ENCODE measurements around the gene NUP58. TPM values are rescaled to one million over a fixed set of nuclear protein-coding genes. Genes with fewer than 3 reads are reported as not detected.
A peak's percentile ranks its signal among the peaks of the same experiment; 100 is the strongest.

The NUP58 gene
- total and polyA plus RNA-seq, 7 donors: 11.2 to 40.0 (median 33.2) TPM

DNA sequence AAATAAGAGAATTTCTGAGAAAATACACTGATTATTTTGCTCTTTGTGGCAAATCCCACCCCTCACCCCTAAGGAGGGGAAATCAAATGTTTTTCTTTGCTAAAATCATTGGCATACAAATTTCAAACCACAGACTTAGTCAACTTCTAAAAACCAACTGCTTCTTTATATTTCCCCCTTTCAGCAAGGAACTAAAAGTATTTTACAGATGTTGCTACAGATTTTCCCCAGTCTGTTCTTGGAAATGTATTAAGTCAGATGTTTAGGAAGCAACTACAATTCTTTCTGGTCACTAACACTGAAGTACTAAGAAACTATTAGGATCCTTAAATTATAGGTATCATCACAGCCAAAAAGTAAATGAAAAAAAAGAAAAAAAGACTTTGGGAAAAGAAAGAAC is 21.0 kb upstream of the NUP58 start:
- Histone ChIP-seq H3K4me1 (no peaks in the 10 kb centered on the region), H3K36me3 (ENCODE audit: insufficient read depth in 1 of 2, low read depth in 1 of 2) (no peaks in the 10 kb centered on the region), H3K4me3 (no peak overlapping the region), H3K9me3 (no peaks in the 10 kb centered on the region), H3K27me3 (ENCODE audit: insufficient read depth in 3 of 3, low read length in 2 of 3) (no peaks in the 10 kb centered on the region), H3K27ac (no peak overlapping the region)
- no peak for DNase-seq
- TF ChIP-seq, protein P1, sequence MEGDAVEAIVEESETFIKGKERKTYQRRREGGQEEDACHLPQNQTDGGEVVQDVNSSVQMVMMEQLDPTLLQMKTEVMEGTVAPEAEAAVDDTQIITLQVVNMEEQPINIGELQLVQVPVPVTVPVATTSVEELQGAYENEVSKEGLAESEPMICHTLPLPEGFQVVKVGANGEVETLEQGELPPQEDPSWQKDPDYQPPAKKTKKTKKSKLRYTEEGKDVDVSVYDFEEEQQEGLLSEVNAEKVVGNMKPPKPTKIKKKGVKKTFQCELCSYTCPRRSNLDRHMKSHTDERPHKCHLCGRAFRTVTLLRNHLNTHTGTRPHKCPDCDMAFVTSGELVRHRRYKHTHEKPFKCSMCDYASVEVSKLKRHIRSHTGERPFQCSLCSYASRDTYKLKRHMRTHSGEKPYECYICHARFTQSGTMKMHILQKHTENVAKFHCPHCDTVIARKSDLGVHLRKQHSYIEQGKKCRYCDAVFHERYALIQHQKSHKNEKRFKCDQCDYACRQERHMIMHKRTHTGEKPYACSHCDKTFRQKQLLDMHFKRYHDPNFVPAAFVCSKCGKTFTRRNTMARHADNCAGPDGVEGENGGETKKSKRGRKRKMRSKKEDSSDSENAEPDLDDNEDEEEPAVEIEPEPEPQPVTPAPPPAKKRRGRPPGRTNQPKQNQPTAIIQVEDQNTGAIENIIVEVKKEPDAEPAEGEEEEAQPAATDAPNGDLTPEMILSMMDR (IDR thresholded peaks at IDR 0.05): no peak
- intact Hi-C loops (cut with DNase I): no loop called here
- no peak for ATAC-seq

DNA sequence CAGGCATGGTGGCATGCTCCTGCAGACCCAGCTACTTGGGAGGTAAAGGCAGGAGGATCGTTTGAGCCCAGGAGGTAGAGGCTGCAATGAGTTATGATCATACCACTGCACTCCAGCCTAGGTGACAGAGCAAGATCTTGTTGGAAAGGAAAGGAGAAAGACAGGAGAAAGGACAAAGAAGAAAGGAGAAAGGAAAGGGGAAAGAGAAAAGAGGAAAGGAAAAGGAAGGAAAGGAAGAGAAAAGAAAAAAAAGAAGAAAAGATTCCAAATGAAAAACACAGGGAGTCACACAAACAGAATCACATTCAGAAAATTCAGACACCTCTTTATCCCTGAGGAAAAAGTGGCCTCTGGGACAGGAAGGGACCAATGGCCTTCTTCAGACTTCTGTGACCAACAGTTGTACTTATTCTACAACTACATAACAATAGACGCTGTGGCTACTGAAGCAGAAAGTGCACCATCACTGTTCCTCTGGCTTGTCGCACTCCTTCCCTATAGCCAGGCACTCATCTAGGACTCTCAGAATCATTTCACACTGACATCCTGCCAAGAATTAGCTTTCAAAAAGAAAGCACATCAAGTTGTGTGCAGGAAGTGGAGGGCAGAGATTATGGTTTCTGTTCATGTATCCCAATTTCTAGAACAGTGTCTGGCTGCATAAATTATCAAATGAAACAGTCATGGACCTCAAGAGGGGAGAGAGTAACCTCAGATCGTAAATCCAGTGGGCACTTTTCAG is 20.1 kb upstream of the NUP58 start:
- ATAC-seq: no peak
- DNase-seq: no peak
- TF ChIP-seq, protein P1 (IDR thresholded peaks at IDR 0.05): no peak
- intact Hi-C loops (cut with DNase I): no loop called here
- Histone ChIP-seq H3K27me3 (ENCODE audit: insufficient read depth in 3 of 3, low read length in 2 of 3) (no peaks in the 10 kb centered on the region), H3K27ac (no peak overlapping the region), H3K4me1 (peaks cover 8% of the 10 kb centered on the region), H3K36me3 (ENCODE audit: insufficient read depth in 1 of 2, low read depth in 1 of 2) (no peaks in the 10 kb centered on the region), H3K9me3 (no peaks in the 10 kb centered on the region), H3K4me3 (no peak overlapping the region)
- 60 to 73% (median 73%) methylated on average over 4 of the region's 4 CpGs for WGBS, 3 donors

DNA sequence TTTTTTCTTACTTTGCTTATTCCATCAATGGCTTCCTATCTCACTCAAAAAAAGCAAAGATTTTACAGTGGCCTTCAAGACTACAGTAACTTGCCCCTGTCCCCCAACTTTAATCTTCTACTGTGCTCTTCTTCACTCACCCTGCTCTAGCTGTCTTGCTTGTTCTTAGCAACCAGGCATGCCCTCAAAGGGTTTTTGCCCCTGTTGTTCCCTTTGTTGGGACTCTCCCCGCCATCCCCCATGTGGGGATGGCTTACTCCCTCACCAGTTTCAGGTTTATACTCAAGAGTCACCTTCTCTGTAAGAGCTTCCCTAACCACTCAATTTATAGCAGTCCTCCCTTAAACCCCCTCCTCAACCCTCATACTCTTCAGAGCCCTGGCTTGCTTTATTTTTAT is 19.5 kb upstream of the NUP58 start:
- Histone ChIP-seq H3K27ac (no peak overlapping the region), H3K4me1 (peaks cover 8% of the 10 kb centered on the region), H3K9me3 (no peaks in the 10 kb centered on the region), H3K36me3 (ENCODE audit: insufficient read depth in 1 of 2, low read depth in 1 of 2) (no peaks in the 10 kb centered on the region), H3K27me3 (ENCODE audit: insufficient read depth in 3 of 3, low read length in 2 of 3) (no peaks in the 10 kb centered on the region), H3K4me3 (no peak overlapping the region)
- intact Hi-C loops (cut with DNase I): no loop called here
- TF ChIP-seq, protein P1 (IDR thresholded peaks at IDR 0.05): no peak
- 94 to 97% (median 96%) methylated on average over 1 of the region's 1 CpG for WGBS, 3 donors
- no peak for DNase-seq
- ATAC-seq: no peak

DNA sequence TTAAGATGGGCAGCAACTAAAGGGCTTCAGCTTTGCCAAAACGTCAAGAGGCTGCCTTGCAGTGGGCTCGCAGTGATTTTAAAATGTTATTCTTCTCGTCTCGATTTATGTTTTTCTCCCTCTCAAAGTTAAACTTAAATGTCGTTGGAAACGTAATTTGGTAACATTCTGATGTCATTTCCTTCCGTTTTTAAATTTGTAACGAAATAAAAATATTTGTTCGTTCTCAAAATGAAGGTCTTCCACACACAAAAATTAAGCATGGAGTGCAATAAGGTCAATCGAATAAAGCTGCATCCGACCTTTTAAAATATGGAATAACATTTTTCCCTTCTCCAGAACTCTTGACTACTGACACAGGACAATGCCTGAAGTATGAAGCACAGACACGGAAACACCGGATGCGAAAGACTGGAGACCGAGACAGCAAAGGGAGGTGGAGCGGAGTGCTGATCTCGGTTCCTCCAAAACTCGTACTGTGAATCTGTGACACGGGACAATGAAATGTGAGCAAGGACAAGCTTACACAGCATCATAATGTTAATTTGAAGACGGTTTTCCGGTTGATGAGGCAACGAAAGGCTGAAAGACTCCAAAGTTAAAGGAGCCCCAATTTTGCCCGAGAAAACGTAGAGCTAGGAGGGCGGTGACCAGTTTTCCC is 15.0 kb upstream of the NUP58 start:
- Histone ChIP-seq H3K27ac (peak overlapping the region; percentile 92), H3K4me1 (peaks cover 8% of the 10 kb centered on the region), H3K27me3 (ENCODE audit: insufficient read depth in 3 of 3, low read length in 2 of 3) (no peaks in the 10 kb centered on the region), H3K9me3 (no peaks in the 10 kb centered on the region), H3K36me3 (ENCODE audit: insufficient read depth in 1 of 2, low read depth in 1 of 2) (no peaks in the 10 kb centered on the region), H3K4me3 (peak overlapping the region; percentile 99)
- ATAC-seq (peak; percentile 18 to 54 (median 28)), DNase-seq (no peak)
- intact Hi-C loops (cut with DNase I): no loop called here
- WGBS, 3 donors: 4 to 7% (median 6%) methylated on average over 25 of the region's 25 CpGs
- TF ChIP-seq, protein P1 (IDR thresholded peaks at IDR 0.05): no peak

Measured in psoas muscle (tissue), 8 donors.